Uterus (tissue), 4 donors: ENCODE results near the gene TBC1D9. TPM values are rescaled to one million over a fixed set of nuclear protein-coding genes. Genes with fewer than 3 reads are reported as not detected.

ENCODE experiments used
- DNase-seq, 2 donors: peaks; one replicate each; pipeline ENCODE4 v3.0.0-alpha.2; 2019 to 2020
- H3K27ac ChIP-seq, 2 donors: fragments of 200-600 bp; sonication (generic); 1 replicate in 1 of 2; 2 replicates in 1 of 2; pipeline ENCODE4 v1.5.1; 2016 to 2018
- H3K27me3 ChIP-seq, 2 donors: fragments of 200-600 bp; sonication (generic); one replicate each; pipeline ENCODE4 v1.5.1; 2018 to 2019; ENCODE audit warnings: control low read depth in 1 of 2
- H3K36me3 ChIP-seq, 2 donors: fragments of 200-600 bp; sonication (generic); one replicate each; pipeline ENCODE4 v1.5.1; 2019; ENCODE audit warnings: control low read depth in 1 of 2
- H3K4me1 ChIP-seq, 2 donors: fragments of 200-600 bp; sonication (generic); one replicate each; pipeline ENCODE4 v1.5.1; 2018 to 2019; ENCODE audit warnings: control low read depth in 1 of 2
- H3K4me3 ChIP-seq, 2 donors: fragments of 200-600 bp; sonication (generic); 1 replicate in 1 of 2; 2 replicates in 1 of 2; pipeline ENCODE4 v1.5.1; 2018 to 2019; ENCODE audit warnings: mild to moderate bottlenecking in 1 of 2
- H3K9me3 ChIP-seq, 2 donors: fragments of 200-600 bp; sonication (generic); one replicate each; pipeline ENCODE4 v1.5.1; 2019; ENCODE audit warnings: control low read depth in 1 of 2
- CTCF ChIP-seq, 4 experiments: fragments of 200-600 bp in 2 of 4; fragments of 450-650 bp in 2 of 4; sonication (generic) in 2 of 4; IDR thresholded peaks; one replicate each; pipeline ENCODE4 v1.5.1; 2016 to 2019; ENCODE audit warnings: antibody characterized with exemption in 4 of 4, mild to moderate bottlenecking in 2 of 4, moderate library complexity in 1 of 4
- POLR2A ChIP-seq, 2 donors: fragments of 450-650 bp; IDR thresholded peaks; one replicate each; pipeline ENCODE4 v1.6.1; 2016; ENCODE audit warnings: antibody characterized with exemption in 2 of 2, mild to moderate bottlenecking in 1 of 2, moderate library complexity in 1 of 2
- intact Hi-C: fragments of 100-400 bp; cut with DNase I; formaldehyde crosslinking; loops from one replicate; pipeline ENCODE4 v1.15.1; 2023; ENCODE audit warnings: low total_unique reads
- total RNA-seq, 4 donors: library from RNA; depleted of rRNA in 3 of 4; stranded (reverse); fragments of >200 nt in 3 of 4; gene quantifications; one replicate each; pipeline versions ENCODE4 v1.1.0 to v1.2.4, GENCODE V29; 2014 to 2023
- donor health status: DM: yes; HTN: yes; CAD: no.

TBC1D9 gene
- total RNA-seq, 4 donors from 2014 or later: 3.8 to 48.8 (median 13.3) TPM

DNA sequence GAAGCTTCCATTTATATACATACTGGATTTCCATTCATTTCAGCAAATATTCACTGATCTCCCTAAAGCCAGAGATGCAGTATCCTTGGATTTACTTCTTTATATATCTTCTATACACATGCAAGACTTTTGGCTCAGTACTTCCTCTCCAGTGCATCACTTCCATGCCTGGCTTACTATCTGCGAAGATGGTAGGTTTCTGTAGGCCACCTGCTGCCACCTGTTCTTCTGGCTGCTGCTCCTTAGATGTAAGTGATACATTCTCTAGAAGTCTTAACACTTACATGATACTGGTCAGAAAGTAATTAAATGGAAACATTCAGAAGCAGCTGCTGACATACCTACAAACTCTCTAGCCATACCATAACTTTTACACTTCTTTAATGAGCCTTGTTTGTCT is 48.9 kb downstream of the TBC1D9 start:
- Histone ChIP-seq H3K4me1 (no peaks in the 10 kb centered on the region), H3K4me3 (no peak overlapping the region), H3K36me3 (no peaks in the 10 kb centered on the region), H3K27ac (no peak overlapping the region), H3K9me3 (no peaks in the 10 kb centered on the region), H3K27me3 (no peaks in the 10 kb centered on the region)
- intact Hi-C loops: no loop called here
- no peak for DNase-seq
- TF ChIP-seq CTCF (IDR thresholded peaks at IDR 0.05) (no peak), POLR2A (IDR thresholded peaks at IDR 0.05) (no peak)

- no peak overlapping the region for H3K4me3 ChIP-seq
- no peaks in the 10 kb centered on the region for H3K36me3 ChIP-seq
- H3K4me1 ChIP-seq: no peaks in the 10 kb centered on the region
- intact Hi-C loops: no loop called here
- no peaks in the 10 kb centered on the region for H3K27me3 ChIP-seq
- no peak overlapping the region for H3K27ac ChIP-seq
- no peaks in the 10 kb centered on the region for H3K9me3 ChIP-seq
- DNase-seq: no peak
- TF ChIP-seq POLR2A (IDR thresholded peaks at IDR 0.05) (no peak), CTCF (IDR thresholded peaks at IDR 0.05) (no peak)
Observed at GRCh38 chr4:140706665-140707064, 49.5 kb downstream of the TBC1D9 start.

GRCh38 chr4:140706276-140706625 is 49.9 kb downstream of the TBC1D9 start:
- intact Hi-C loops: no loop called here
- no peak overlapping the region for H3K4me3 ChIP-seq
- no peaks in the 10 kb centered on the region for H3K4me1 ChIP-seq
- H3K9me3 ChIP-seq: no peaks in the 10 kb centered on the region
- H3K27me3 ChIP-seq: no peaks in the 10 kb centered on the region
- no peak for TF ChIP-seq CTCF (IDR thresholded peaks at IDR 0.05)
- no peak for TF ChIP-seq POLR2A (IDR thresholded peaks at IDR 0.05)
- H3K36me3 ChIP-seq: no peaks in the 10 kb centered on the region
- H3K27ac ChIP-seq: no peak overlapping the region
- no peak for DNase-seq

- no peak overlapping the region for H3K27ac ChIP-seq
- no peaks in the 10 kb centered on the region for H3K27me3 ChIP-seq
- H3K4me1 ChIP-seq: no peaks in the 10 kb centered on the region
- H3K36me3 ChIP-seq: no peaks in the 10 kb centered on the region
- no peak for DNase-seq
- intact Hi-C loops: no loop called here
- no peak overlapping the region for H3K4me3 ChIP-seq
- TF ChIP-seq CTCF (IDR thresholded peaks at IDR 0.05) (no peak), POLR2A (IDR thresholded peaks at IDR 0.05) (no peak)
- H3K9me3 ChIP-seq: no peaks in the 10 kb centered on the region
Observed at GRCh38 chr4:140705625-140706275, 50.4 kb downstream of the TBC1D9 start.

DNA sequence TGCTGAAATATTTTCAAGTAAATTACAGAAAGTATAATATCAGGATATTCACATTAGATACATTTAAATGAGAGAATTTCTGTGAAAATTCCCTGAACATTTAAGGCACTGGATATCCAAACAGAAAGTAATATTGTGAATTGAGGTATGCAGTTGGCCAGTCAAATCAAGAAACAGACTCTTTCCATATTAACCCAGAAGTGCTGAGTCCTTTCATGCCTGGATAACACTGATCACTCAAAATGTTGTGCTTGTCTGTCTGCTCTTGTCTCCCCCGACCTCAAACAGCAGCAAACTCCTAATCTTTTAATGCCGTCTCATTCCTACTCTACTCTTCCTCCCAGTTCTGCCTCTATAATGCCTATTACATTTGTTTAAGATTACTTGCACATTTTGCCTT is 51.2 kb downstream of the TBC1D9 start:
- H3K4me3 ChIP-seq: no peak overlapping the region
- H3K27me3 ChIP-seq: no peaks in the 10 kb centered on the region
- no peak for TF ChIP-seq CTCF (IDR thresholded peaks at IDR 0.05)
- no peak for TF ChIP-seq POLR2A (IDR thresholded peaks at IDR 0.05)
- intact Hi-C loops: no loop called here
- H3K9me3 ChIP-seq: no peaks in the 10 kb centered on the region
- H3K36me3 ChIP-seq: no peaks in the 10 kb centered on the region
- no peak for DNase-seq
- H3K27ac ChIP-seq: no peak overlapping the region
- no peaks in the 10 kb centered on the region for H3K4me1 ChIP-seq
